Measurements from ENCODE around the gene RNASE12.
"Not testable (repeated sequence)": the region's sequence is repeated elsewhere in the genome, so short reads cannot be mapped to it uniquely, and the experiment has no call there.

Gene RNASE12

GRCh38 chr14:20614038-20614840, 23.1 kb upstream of the RNASE12 start:
- DNase-seq = no peak

- peak; percentile 98 for DNase-seq
Observed at GRCh38 chr14:20613094-20614037, 22.2 kb upstream of the RNASE12 start.

GRCh38 chr14:20612403-20612802, 21.2 kb upstream of the RNASE12 start:
- DNase-seq = no peak

- no peak for DNase-seq
Observed at GRCh38 chr14:20611277-20611676, 20.1 kb upstream of the RNASE12 start.

GRCh38 chr14:20610002-20610765, 19.0 kb upstream of the RNASE12 start:
- peak; percentile 79 for DNase-seq

- peak; percentile 86 for DNase-seq
Observed at GRCh38 chr14:20609215-20610001, 18.2 kb upstream of the RNASE12 start.

GRCh38 chr14:20608383-20609110, 17.4 kb upstream of the RNASE12 start:
- no peak for DNase-seq

GRCh38 chr14:20607617-20608016, 16.4 kb upstream of the RNASE12 start:
- no peak for DNase-seq

GRCh38 chr14:20606902-20607242, 15.7 kb upstream of the RNASE12 start:
- DNase-seq = no peak

- DNase-seq = peak; percentile 9
Observed at GRCh38 chr14:20606190-20606901, 15.2 kb upstream of the RNASE12 start.

- DNase-seq = no peak
Observed at GRCh38 chr14:20603813-20604690, 12.9 kb upstream of the RNASE12 start.

- DNase-seq = no peak
Observed at GRCh38 chr14:20602583-20602982, 11.4 kb upstream of the RNASE12 start.

GRCh38 chr14:20601522-20601921, 10.3 kb upstream of the RNASE12 start:
- no peak for DNase-seq

- DNase-seq = no peak
Observed at GRCh38 chr14:20597108-20597507, 5.9 kb upstream of the RNASE12 start.

- not testable (repeated sequence) for DNase-seq
Observed at GRCh38 chr14:20595726-20596125, 4.5 kb upstream of the RNASE12 start.

- no peak for DNase-seq
Observed at GRCh38 chr14:20592574-20592973, 1.4 kb upstream of the RNASE12 start.

- no peak for DNase-seq
Observed at GRCh38 chr14:20587489-20588154, 3.6 kb downstream of the RNASE12 start, which contains the start of gene RNASE11. Gene RNASE11 (minus strand): TSS chr14:20588001.

GRCh38 chr14:20583908-20584307, 7.3 kb downstream of the RNASE12 start:
- no peak for DNase-seq

- no peak for DNase-seq
Observed at GRCh38 chr14:20583142-20583541, 8.0 kb downstream of the RNASE12 start.
